Endothelial cell of hepatic sinusoid (primary cell): ENCODE measurements around the gene CORO1C.
"Not testable (repeated sequence)": the region's sequence is repeated elsewhere in the genome, so short reads cannot be mapped to it uniquely, and the experiment has no call there.

Experiments
- in situ Hi-C: cut with HindIII; loops from 2 replicates; pipeline ENCODE4 v1.10.0; 2017; ENCODE audit warnings: low sequenced_read_pairs

Gene CORO1C

GRCh38 chr12:108679106-108679681, 52.1 kb downstream of the CORO1C start:
- in situ Hi-C loops = loop anchor here (10.0 kb wide), 1 partner anchor 156 kb away; no protein-coding TSS in a partner anchor

DNA sequence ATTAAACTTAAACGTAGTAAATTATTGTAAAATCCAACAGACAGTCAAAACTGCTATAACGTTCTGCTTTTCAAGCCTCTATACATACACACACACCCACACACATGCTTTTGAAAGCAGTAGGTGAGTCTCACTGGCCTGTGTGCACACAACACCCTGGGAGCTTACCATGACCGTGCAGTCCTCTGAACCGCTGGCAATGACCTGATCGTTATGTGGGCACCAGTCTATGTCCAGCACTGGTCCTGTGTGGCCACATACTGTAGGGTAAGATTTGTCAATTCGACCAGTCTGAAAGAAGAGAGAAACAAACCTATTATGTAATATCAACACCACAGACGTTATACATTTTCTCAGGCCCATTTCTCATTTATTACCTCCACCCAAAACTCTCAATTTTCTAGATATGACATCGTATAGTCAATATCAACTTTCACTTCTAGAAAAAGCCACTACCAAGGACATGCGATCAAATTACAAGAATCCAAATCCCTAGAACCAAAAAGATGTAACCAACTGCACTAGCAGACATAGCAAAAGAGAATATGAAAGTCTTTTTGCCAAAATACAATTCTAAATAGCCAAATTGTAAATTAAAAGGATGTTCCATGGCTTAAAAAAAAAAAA, 53.1 kb downstream of the CORO1C start:
- in situ Hi-C loops = loop anchor here (10.0 kb wide), 1 partner anchor 157 kb away; no protein-coding TSS in a partner anchor

DNA sequence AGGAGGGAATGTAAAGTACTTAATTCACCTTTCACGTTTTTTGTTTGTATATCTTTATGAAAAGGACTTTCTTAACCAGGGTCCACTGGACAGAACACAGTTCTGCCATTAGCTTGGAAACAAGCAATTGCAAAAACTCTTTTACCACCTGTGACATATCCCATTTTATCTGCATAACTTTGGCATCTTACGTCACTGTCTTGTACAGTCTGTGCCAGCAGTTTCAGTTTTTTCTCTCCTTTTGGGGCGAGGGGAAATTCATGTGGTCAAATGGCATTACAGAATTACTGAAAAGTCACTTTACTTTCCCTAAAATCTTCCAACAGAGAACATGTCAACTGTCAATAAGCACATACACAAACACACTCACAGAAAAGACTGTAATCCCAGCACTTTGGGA, 53.9 kb downstream of the CORO1C start:
- in situ Hi-C loops = loop anchor here (10.0 kb wide), 1 partner anchor 157 kb away; no protein-coding TSS in a partner anchor

GRCh38 chr12:108676707-108677106, 54.6 kb downstream of the CORO1C start:
- in situ Hi-C loops = loop anchor here (10.0 kb wide), 1 partner anchor 158 kb away; no protein-coding TSS in a partner anchor

GRCh38 chr12:108675792-108676191, 55.5 kb downstream of the CORO1C start:
- in situ Hi-C loops = loop anchor here (10.0 kb wide), 1 partner anchor 159 kb away; no protein-coding TSS in a partner anchor

DNA sequence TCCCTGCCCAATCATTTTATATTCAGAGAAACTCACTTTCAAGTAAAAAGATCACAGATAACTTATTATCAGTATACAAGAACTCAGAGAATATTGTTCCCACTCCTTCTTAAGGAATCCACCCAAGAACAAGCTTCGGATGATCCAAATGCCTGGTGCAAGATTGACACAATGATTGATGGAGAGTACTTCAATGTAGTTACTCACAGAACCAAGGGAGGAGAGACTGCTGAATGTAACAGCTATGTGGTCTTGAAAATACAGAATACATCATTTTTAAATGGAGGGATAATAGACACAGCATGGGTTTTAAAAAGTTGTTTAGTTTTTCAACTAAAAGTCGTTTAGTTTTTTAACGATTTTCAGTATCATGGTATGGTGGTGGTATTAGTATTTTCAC, 59.3 kb downstream of the CORO1C start:
- in situ Hi-C loops = loop anchor here (5.0 to 10.0 kb wide), 2 partner anchors 55 to 163 kb away; no protein-coding TSS in a partner anchor

- in situ Hi-C loops = loop anchor here (5.0 to 10.0 kb wide), 2 partner anchors 56 to 164 kb away; no protein-coding TSS in a partner anchor
These were observed 60.2 kb downstream of the CORO1C start for GRCh38 chr12:108671110-108671509.

- in situ Hi-C loops = loop anchor here (5.0 to 10.0 kb wide), 2 partner anchors 57 to 165 kb away; no protein-coding TSS in a partner anchor
These were observed 61.2 kb downstream of the CORO1C start for GRCh38 chr12:108670066-108670631.

- in situ Hi-C loops = loop anchor here (5.0 kb wide), 1 partner anchor 106 kb away; the partner anchor contains the start of genes ISCU and SART3
These were observed 62.8 kb downstream of the CORO1C start for GRCh38 chr12:108668542-108668941.

- in situ Hi-C loops = loop anchor here (5.0 kb wide), 1 partner anchor 106 kb away; the partner anchor contains the start of genes ISCU and SART3
These were observed 63.3 kb downstream of the CORO1C start for GRCh38 chr12:108668063-108668462.

DNA sequence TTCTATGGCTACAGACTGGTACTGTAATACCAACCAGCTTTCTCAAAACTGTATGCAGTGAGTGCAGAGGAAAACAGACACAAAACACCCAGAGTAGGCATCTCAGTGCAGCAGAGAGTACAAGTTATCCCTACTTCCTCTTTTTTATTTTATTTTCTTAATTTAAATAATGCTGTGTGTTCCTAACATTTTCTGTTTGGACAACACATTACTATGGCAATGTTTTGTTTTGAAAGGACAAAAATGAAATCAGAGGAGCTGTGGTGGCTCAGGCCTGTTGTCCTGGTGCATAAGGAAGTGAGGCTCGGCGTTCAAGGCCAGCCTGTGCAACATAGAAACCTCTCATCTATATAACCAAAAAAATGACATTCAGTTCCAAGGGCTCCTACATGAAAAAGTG, 64.0 kb downstream of the CORO1C start:
- in situ Hi-C loops = loop anchor here (5.0 kb wide), 1 partner anchor 105 kb away; the partner anchor contains the start of genes ISCU and SART3

GRCh38 chr12:108666401-108666881, 64.9 kb downstream of the CORO1C start:
- in situ Hi-C loops = loop anchor here (5.0 kb wide), 1 partner anchor 104 kb away; the partner anchor contains the start of genes ISCU and SART3

DNA sequence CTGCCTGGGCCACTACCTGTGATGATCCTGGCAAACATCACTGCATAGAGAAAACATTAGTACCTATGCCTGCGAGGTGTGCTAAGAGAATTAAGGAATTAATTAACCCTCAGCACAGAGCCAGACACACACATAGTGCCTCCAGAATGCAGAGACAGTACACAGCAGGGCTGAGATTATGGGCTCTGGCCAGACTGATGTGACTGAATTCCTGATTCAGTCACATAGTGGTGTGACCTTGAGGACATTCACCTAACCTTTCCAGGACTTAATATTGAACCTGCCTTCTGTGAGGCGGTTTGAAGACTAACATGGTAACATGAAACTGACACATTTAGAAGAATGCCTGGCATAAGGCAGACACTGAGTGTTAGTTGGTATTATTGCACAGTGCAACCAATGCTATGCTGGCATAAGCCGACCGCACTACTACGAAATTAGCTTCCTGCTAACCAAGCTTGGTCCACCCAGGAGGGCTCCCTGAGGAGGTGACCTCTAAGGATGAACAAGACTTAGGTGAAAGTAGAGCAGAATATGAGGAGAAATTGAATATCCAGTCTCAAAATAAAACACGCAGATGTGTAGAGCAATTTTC, 65.6 kb downstream of the CORO1C start:
- in situ Hi-C loops = loop anchor here (5.0 kb wide), 1 partner anchor 103 kb away; the partner anchor contains the start of genes ISCU and SART3

GRCh38 chr12:108664338-108665258, 66.7 kb downstream of the CORO1C start:
- in situ Hi-C loops = loop anchor here (5.0 kb wide), 1 partner anchor 102 kb away; the partner anchor contains the start of genes ISCU and SART3

- in situ Hi-C loops = no loop called here
These were observed 67.8 kb downstream of the CORO1C start for GRCh38 chr12:108663324-108664015.

DNA sequence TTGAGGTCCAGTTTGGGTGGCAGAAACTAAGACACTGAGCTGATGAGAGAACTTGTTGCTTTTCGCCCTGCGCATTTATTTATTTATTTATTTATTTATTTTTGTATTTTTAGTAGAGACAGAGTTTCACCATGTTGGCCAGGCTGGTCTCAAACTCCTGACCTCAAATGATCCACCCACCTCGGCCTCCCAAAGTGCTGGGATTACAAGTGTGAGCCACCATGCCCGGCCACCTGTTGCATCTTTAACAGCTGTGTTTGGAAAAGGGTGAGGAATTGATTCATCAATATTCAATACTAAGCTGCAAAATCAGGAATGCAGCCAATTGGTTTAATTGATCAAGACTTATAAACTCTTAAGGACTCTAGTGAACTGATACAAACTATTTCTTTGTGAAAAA, 73.2 kb downstream of the CORO1C start:
- in situ Hi-C loops = not testable (repeated sequence)

GRCh38 chr12:108657130-108657745, 74.1 kb downstream of the CORO1C start:
- in situ Hi-C loops = no loop called here

- in situ Hi-C loops = not testable (repeated sequence)
These were observed 75.1 kb downstream of the CORO1C start for GRCh38 chr12:108656247-108656646.

- in situ Hi-C loops = not testable (repeated sequence)
These were observed 75.5 kb downstream of the CORO1C start for GRCh38 chr12:108655812-108656175.
